RPMI8226 (cell line): ENCODE measurements around the gene ERAS.
"Not testable (repeated sequence)": the region's sequence is repeated elsewhere in the genome, so short reads cannot be mapped to it uniquely, and the experiment has no call there.

Experiments
- DNase-seq: peaks from one replicate; pipeline ENCODE4 v3.0.0-alpha.2; 2015

Gene ERAS

GRCh38 chrX:48835524-48836329 lies 9.4 kb downstream of the ERAS start, which contains the start of gene PCSK1N:
Gene PCSK1N (minus strand): TSS chrX:48835610. CDS start chrX:48835532, 78 bp downstream.
- DNase-seq, result no peak

GRCh38 chrX:48839686-48840085 lies 13.4 kb downstream of the ERAS start:
- DNase-seq, result no peak

- DNase-seq, result no peak
Observed at GRCh38 chrX:48848847-48849246, 22.5 kb downstream of the ERAS start.

- no peak for DNase-seq
Observed at GRCh38 chrX:48852857-48853256, 26.5 kb downstream of the ERAS start.

GRCh38 chrX:48853494-48853893 lies 27.2 kb downstream of the ERAS start:
- not testable (repeated sequence) for DNase-seq

GRCh38 chrX:48854121-48854804 lies 27.9 kb downstream of the ERAS start:
- DNase-seq, result not testable (repeated sequence)

GRCh38 chrX:48854898-48855297 lies 28.6 kb downstream of the ERAS start:
- peak; percentile 33 for DNase-seq

GRCh38 chrX:48864210-48864609 lies 37.9 kb downstream of the ERAS start:
- no peak for DNase-seq

- not testable (repeated sequence) for DNase-seq
Observed at GRCh38 chrX:48872017-48872416, 45.7 kb downstream of the ERAS start.

- not testable (repeated sequence) for DNase-seq
Observed at GRCh38 chrX:48876944-48877343, 50.6 kb downstream of the ERAS start.
